ENCODE results near the gene PPP2R2B. TPM values are rescaled to one million over a fixed set of nuclear protein-coding genes. Genes with fewer than 3 reads are reported as not detected.
"Not testable (repeated sequence)": the region's sequence is repeated elsewhere in the genome, so short reads cannot be mapped to it uniquely, and the experiment has no call there.

Gene PPP2R2B
- polyA plus RNA-seq, 1 donor, result 11.5 TPM

- DNase-seq, result no peak
Observed at GRCh38 chr5:146607659-146608332, 270.8 kb downstream of the PPP2R2B start.

GRCh38 chr5:146606893-146607292 lies 271.7 kb downstream of the PPP2R2B start:
- no peak for DNase-seq

- no peak for DNase-seq
Observed at GRCh38 chr5:146600376-146600775, 278.2 kb downstream of the PPP2R2B start.

- no peak for DNase-seq
Observed at GRCh38 chr5:146599261-146599660, 279.3 kb downstream of the PPP2R2B start.

GRCh38 chr5:146595088-146595487 lies 283.5 kb downstream of the PPP2R2B start:
- no peak for DNase-seq

- DNase-seq, result no peak
Observed at GRCh38 chr5:146592352-146592751, 286.2 kb downstream of the PPP2R2B start.

GRCh38 chr5:146589028-146589345 lies 289.6 kb downstream of the PPP2R2B start:
- DNase-seq, result no peak

GRCh38 chr5:146588331-146589027 lies 290.1 kb downstream of the PPP2R2B start:
- no peak for DNase-seq

GRCh38 chr5:146586752-146587151 lies 291.8 kb downstream of the PPP2R2B start:
- DNase-seq, result no peak

GRCh38 chr5:146584750-146585149 lies 293.8 kb downstream of the PPP2R2B start:
- DNase-seq, result no peak

GRCh38 chr5:146582051-146582596 lies 296.4 kb downstream of the PPP2R2B start:
- DNase-seq, result no peak

DNA sequence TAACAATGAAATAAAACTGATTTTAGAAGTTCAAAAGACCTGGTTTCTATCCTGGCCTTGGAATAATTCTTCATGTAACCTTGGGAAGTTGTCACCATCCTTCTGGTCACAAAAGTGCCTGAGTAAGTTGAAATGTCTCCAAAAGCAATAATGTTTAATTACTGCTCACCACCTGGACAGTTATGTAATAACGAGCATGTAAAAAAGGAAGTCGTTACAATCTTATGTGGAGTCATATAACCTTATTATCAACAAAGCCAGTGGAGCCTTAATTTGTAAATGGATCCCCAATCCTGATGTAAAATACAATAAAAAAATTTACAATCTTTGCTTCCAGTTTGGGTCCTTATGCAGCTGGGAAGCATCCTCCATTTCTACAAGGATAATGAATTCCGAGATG lies 298.3 kb downstream of the PPP2R2B start:
- no peak for DNase-seq

DNA sequence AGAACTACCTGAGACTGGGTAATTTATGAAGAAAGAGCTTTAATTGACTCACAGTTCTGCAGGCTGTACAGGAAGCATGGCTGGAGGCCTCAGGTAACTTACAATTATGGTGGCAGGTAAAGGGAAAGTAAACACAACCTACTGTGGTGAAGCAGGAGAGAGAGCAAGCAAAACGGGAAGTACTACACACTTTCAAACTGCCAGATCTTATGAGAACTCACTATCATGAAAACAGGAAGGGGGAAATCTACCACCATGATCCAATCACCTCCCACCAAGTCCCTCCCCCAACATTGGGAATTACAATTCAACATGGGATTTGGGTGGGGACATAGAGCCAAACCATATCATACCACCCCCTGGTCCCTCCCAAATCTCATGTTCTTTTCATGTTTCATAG lies 303.8 kb downstream of the PPP2R2B start:
- DNase-seq, result no peak

DNA sequence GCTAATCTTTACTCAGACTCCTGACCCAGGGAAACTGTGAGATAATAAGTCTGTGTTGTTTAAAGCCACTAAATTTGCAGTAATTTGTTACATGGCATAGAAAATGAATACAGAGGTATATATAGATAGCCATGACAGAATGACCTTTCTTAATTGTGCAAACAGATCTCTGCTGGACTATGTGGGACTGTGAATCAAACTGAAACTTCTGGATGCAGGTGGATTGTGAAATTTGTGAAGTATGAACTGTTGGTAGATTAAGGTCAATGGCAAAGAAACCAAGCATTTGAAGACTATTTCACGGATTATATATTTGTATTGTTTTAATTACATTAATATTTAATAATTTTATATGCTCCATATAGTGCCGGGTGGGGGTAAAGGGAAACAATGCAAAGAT lies 310.4 kb downstream of the PPP2R2B start:
- no peak for DNase-seq

DNA sequence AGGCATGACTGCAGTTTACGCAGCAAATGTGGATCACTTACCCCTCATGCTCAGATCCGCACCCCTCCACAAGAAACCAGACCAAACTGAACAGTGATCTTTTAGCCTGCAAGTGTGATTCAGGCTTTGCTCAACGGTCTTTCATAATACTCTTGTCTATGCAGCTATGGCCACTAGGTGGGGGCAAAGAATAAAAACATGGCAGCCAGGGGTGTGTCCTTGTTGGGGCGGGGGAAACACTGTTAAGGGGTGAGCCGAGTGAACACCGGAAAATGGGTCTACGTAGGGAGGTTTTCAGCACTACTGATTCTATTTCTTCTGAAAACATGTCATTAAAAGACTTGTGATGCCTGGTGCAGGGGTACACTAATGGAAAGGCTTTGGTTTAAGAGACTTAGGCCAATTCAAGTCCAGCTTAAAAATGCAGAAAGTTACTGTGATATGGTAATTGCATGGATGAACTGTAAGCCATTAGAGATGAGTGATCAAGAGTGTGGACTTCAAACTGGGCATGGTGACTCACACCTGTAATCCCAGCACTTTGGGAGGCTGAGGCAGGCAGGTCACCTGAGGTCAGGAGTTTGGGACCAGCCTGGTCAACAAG lies 312.7 kb downstream of the PPP2R2B start:
- peak; percentile 18 for DNase-seq

DNA sequence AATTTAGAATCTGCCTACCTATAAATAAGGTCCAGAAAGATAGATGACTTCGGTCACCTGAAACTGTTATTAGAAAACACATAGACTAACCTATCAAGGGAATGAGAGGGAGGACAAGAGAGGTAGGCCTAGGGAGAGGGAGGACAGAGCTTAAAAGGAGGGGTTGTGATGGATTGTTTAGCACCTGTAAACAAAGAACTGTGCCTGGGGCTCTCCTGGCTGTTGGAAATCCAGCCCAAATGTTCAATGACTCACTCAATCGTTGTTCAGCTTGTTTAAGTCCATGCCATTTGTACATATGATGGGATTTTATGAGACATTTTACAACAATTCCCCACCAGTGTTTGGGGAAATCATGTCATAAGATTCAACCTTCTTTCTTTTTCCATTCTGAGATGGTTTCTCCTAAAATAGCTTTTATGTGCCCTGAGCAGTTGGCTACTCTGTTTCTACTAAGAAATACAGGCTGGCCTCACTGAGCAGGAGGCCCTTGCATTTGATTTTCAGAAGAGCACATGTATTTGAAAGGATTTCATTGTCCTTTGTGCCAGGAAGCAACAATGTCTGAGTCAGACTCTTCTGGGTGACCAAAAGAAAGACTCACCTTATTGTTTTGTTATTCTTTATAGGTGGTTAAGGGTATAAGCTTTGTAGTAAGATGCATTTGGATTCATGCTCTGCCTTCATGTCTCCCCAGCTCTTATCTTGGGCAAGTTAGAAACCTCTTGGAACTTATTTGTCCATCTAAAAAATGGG lies 314.4 kb downstream of the PPP2R2B start:
- no peak for DNase-seq

DNA sequence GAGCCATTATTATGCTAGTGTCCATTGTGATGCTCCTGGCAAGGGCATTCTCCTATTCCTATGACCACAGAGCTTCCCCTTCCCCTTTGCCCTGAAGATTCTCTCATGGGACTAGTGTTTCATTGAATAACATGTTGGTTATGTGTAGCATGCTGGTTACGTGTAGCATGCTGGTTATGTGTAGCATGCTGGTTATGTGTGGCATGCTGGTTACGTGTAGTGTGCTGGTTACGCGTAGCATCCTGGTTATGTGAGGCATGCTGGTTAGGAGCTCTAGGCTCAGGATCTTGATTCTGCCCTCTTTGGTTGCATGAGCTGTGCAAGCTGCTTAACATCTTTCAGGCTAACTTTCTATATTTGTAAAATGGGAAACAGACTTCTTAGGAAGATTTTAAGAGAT lies 316.1 kb downstream of the PPP2R2B start:
- DNase-seq, result no peak

DNA sequence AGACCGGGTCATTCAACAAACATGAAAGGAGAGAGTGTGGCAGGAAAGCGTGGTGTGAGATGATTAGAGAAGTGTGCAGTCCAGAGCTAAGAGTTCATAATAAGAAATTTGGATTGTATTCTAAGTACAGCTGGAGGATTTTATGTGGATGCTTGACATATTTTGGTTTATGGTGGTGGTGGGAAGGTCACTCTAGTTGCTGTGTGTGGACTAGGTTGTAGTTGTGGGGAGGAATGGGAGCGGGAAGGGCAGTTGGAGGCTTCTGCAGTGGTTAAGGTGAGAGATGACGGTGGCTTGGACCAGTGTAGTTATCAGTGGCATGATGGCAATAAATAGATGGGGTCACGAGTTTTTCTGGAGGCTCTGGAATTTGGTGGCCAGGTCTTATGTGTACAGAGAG lies 316.8 kb downstream of the PPP2R2B start:
- DNase-seq, result no peak

GRCh38 chr5:146560205-146560812 lies 318.2 kb downstream of the PPP2R2B start:
- DNase-seq, result no peak

- DNase-seq, result not testable (repeated sequence)
Observed at GRCh38 chr5:146556884-146557283, 321.7 kb downstream of the PPP2R2B start.

DNA sequence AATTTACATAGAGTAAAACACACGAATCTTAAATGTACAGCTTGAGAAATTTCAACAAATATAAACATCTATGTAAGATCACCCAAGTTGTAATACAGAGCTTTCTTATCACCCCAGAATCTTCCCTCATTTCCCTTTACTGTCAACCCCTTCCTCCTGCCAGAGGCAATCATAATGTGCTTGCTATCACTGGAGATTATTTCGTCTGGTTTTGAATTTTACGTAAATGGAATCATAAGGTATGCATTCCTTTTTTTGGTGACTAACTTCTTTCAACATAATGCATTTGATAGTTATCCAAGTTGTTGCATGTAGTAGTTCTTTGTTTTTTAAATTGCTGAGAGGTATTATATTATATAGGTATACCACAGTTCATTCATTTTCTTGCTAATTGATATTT lies 325.1 kb downstream of the PPP2R2B start:
- DNase-seq, result no peak

DNA sequence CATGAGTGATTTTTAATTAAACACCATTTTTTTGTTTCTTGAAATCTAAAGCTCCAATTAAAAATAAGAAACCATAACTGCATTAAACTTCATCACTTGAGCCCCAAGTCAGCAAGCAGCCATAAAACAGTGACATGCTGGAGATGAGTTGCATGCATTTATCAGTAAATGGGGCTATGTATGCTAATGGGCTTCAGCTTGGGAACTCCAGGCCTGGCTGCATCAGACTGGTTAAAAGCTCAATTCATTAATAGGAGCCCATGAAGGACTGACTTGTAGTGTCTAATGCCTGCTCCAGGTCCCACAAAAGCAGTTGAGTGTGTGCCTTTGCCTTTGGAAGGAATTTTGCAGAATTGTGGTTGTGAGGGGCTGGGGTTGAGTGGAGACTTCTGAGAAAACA lies 328.9 kb downstream of the PPP2R2B start:
- DNase-seq, result no peak
